GM21447 (cell line): ENCODE measurements around the gene SMPD2.

Experiments
- ATAC-seq: cut with Tn5 transposase; IDR thresholded peaks from one replicate; pipeline ENCODE4 v1.9.1; 2021; ENCODE audit not compliant: unreplicated experiment

The SMPD2 gene

DNA sequence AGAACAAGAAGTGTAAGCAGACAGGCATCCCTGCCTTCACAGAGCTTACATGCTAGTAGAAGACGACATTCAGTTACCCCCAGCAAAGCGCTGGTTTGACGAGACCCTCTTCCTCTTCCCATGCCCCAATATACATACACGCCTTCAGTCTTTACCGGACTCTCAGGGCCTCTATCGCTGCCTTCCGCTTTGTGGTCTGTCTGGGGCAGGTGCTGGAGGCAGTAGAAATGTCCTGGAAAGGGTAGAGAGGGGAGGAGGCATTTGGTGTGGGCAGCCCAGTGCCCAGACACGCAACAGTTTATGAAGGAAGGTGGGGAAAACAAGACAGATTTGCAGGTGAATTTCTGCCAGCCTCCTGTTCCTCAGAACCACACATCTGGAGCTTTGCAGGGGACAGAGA lies 6.0 kb downstream of the SMPD2 start:
- no peak for ATAC-seq

DNA sequence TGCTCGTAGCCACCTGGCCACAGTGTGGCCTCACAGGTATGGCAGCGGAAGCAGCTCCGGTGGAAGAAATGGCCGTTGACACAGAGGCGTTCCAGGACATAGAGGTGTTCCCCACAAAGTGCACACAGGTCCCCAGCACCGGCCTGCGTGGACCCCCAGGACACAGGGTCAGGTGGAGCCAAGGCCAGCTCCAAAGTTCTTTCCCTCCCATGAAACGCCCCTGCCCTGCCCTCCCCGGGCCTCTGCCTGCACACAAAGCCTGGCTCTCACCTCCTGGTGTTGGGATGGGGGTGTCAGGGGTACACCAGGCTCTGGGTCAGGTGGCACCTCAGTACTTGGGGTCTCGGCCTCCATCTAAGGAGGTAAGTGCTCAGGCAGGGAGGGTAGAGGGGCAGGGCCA lies 6.6 kb downstream of the SMPD2 start:
- ATAC-seq, result no peak

DNA sequence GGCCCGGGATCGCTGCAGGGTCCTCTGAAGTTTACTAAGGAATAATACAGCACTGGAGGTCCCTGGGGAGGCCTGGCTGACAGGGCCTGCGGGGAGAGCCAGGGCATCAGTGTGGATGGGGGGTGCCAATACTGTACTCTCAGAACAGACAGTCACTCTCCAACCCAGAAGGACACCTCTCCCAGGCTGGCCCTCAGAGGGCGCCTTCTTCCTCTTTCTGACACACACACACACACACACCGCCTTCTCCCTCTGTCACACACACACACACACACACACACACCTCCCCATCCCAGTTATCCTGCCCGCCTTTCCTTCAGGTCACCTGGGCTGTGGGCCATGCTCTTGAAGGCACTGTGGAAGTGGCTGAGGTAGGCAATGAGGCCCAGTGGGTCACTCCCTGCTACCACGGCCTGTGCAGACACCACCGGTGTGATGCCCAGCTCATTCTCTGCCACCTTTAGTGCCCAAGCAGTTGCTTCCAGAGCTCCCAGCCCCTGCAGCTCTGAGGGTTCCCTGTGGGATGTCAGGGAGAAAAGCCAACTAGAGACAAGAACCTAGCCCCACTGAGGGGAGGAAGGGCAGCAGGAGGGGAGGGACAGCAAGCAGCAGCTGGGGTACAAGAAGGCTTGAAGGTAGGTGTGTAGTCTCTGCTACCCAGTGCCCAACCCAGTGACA lies 7.5 kb downstream of the SMPD2 start:
- no peak for ATAC-seq

DNA sequence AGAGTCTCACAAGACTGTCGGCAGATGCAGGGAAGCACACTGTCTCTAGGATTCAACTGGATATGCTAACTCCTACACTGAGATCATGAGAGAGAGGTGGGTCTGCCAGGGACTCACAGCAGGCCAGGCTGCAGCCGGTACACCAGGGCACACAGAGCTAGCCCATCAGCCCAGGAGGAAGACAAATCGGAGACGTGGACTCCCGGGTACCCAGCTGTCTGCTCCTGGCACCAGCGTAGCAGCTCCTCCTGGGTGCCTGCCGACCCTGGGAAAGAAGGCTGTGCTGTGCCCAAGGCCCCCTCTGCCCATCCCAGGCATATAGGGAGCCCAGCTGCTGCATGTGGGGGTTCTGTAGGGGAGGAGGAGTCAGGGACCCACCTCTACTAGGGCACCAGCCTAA lies 8.1 kb downstream of the SMPD2 start:
- ATAC-seq, result no peak

DNA sequence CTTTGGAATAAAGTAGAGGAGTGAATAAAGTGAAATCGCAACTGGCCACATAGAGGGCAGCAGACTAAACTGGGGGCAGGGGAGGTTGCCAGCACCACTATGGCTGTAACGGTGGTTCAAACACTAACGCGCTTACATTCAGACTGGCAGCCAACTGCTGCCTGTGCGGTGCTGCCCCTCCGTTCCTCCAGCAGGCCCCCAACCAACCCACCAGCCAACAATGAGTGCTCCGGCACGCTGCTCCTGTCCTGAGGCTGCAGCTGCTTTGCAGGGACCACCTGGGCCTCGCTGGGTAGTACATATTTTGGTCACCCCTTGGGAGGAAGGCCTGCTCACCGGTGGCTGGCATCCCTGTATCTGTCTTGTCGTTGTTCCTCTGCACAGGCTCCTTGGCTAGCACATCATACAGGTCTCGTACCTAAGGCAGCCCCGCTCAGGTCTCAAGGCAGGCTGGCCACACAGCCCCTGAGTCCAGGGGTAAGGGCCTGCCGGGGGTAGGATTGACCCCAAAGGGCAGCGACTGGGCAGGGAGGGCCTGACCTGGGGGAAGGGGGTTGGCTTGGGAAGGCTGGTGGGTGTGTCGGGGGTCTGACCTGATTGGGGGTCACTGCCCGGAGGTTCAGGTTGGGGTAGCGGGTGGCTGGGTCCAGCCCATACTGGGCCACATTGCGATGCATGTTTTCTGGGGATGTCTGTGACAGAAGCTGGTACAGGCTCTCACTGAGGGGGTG lies 8.7 kb downstream of the SMPD2 start:
- ATAC-seq, result no peak

DNA sequence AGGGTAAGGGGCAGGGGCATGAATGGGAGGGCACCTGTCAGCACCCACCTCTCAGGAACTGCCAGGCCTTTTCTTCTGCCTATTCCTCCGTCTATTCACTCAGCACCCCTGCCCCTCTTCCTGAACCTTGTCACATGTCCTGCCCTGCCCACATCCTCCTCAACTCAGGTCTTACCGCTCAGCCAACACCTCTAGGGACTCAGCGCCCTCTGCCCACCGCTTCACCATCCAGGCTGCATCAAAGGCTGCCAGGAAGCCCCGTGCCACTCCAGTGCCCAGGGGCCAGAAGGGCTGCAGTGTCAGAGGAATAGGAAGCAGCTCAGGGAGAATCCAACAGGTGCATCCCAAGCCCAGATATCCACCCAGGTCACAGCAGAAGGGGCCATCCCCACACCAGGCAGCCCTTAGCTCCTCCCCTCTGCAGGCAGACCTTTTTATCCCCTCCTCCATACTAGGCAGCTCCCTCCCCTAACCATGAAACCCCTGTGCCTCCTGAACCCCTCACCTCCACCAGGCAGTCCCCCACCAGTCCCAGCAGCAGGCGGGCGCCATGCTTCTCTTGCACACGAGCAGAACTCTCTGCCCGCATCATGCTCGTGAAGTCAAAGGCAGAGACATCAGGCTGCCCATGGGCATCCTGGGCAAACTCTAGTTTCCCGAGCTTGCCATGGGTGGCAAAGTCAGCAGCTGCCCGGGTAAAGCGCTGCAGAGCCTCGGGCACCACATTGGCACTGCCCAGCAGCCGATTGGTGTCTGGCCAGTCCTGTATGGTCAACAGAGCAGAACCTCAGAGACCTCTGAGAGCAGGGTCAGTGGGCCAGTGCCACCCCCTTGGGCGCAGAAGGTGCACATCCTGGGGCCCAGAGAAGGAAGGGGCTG lies 9.5 kb downstream of the SMPD2 start:
- no peak for ATAC-seq

DNA sequence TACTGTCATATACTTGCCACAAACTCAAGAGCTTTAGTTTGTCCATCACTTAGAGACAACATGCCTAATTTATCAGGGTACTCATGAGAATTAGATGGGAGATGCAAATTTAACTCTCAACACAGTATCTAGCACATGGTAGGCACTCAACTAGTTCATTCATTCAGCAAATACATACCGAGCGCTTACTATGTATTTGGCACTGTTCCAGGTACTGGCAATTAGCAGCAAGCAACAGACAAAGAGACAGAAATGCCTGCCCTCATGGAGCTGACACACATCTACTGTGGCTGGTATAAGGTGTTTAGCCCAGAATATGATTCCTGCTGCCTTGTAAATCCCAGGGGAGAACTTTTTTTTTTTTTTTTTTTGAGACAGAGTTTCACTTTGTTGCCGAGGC lies 10.3 kb downstream of the SMPD2 start:
- ATAC-seq, result no peak

DNA sequence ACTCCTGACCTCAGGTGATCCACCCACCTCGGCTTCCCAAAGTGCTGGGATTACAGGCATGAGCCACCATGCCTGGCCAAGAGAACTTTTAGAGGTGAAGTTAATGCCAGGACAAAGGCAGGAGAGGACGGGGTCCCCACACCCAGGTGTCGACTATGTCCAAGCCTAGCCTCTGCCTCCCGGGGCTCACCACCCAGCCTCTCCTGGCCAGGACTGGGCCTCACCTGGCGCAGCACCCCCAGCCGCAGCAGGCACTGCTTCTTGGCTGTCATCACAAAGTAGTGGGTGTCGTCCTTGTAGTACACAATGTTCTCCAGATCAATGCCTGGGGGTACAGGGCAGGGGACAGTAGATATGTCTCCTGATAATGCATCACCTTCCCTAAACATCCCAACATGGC lies 10.9 kb downstream of the SMPD2 start:
- ATAC-seq, result no peak

DNA sequence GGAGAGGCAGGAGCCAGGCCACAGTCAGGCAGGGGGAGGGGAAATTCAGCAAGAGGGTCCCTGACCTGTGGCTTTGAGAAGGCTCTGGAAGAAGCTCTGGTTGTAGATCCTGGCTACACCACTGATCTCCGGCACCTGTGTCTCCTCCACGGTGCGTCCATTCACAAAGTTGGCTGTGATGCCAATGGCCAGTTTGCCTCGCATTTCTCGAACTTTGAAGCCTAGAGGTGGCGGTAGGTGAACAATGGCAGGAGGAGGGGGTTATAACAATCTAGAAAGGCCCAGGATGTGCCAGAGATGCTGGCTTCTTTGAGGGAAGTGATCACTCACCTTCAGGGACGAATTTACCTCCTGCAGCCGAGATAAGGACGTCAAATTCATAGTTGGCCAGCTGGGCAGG lies 11.7 kb downstream of the SMPD2 start:
- no peak for ATAC-seq

DNA sequence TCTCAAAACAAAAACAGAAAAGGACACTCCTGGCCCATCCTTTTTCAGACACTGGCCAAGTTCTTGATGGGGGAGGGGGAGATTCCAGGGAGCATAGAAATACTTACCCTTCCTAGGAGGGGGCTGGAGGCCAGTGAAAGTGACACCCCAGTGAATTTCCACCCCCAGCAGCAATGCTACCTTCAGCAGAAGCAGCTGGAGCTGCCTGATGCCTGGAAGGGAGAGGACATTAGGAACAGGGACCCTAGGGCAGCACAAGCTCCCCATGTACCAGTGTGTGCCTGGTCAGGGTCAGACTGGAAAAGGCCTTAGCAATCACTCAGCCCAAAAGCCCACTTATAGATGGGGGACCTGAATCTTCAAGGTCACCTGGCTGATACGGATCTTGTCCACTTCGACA lies 12.6 kb downstream of the SMPD2 start:
- no peak for ATAC-seq

DNA sequence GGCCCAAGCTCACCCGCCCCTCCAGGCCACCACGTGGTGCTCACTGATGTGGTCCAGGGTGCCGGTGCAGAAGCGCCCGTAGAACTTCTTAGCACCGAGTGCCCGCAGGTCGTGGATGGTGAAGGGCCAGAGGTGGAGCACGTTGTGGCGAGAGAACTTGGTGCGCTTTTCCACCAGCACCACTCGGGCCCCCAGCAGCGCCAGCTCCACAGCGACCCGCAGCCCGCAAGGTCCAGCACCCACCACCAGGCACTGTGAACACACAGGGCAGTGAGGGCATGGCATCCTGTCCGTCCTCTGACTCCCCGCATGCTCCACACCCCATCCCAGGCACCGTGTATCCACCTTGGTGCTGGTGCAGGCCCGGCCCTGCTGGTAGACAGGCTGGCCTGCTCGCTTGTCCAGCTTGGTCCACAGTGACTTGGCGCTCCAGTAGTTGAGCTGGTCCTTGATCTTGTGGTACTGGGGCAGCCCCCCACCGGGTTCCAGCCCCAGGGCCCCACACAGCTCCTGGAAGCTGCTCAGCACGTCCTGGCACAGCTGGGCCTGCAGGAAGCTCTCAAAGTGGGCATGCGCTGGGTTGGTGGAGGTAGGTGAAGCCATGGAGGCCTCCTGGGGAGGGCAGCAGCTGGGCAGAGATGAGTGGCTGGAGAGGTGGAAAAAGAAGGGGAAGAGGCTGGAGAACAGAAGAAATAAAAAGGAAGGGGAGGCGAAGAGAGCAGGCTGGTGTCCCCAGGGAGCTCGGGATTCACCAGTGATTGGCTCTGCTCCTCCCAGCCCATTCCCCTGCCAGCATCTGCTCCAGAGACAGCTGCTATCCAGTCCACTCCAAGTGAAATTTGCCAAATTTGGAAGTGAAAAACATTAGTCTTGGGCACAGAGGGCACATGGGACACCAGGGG lies 13.3 kb downstream of the SMPD2 start:
- no peak for ATAC-seq

DNA sequence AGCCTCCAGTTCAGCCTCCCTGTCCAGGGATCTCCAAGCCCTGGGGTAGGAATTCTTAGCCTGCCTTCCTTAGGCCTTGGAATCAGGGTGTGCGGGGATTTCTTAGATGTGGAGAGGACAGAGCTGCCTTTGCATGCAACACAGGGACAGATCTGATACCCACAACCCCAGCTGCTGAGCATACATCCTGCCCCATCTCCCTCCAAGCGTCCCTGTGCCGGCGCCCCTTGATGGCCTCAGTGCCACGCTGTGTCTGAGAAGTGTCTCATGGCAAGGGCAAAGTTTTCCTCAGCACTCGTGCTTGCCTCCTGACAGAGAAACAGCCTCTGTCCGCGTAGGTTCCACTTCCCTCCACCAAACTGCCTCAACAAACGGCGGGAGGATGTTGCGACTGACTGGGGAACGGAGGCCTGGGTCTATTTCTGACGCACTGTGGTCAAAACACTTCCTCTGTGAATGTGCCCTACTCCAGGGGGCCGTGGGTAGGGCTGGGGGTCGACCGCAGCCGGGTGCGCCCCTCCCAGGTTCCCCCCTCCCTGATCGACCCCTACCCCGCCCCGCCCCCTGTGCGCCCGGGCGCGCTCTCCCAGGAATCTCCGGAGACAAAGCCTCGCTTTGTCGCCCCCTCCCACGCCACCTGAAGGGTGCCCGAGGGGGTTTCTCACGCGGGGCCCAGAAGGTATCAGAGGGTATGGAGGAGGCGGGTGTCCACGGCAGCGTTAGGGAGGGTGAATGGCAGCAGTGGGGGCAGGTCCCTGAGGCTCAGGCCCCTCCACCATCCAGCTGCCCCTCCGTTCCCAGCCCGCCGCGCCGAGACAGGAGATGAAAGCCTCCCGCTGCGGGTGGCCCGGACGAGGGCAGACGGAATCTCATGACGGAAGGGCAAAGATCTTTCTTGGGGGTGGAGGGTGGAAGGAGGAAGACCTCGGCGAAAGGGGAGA lies 14.2 kb downstream of the SMPD2 start:
- peak; percentile 40 for ATAC-seq

DNA sequence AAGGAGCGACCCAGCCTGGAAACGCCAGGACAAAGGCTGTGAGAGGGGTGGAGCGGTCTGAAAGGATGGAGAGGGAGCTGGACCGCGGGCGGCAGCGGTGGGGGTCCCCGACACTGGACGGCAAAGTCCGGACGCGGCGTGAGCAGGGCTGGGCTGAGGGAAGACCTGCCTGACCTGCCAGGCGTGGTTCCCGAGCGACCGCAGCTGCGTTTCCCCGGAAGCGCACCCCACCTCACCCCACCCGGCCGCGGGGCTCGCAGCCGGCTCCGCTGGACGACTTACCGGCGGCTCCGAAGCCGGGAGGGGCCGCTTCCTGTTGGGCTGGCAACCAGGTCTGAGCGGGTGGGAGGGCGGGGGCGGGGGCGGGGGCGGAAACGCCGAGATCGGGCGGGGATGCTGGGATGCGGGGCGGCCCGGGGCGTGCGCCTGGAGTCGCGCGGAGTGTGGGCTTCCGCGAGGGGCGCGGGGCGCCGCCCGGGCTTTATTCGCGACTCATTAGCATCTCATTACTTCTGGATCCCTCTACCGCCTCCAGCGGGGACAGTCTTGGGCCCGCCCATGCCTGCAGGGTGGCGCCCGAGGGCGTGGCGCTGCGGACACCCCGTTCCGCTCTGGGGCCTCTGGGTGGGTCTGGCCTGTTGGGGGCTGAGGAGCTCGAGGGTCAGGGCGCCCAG lies 15.1 kb downstream of the SMPD2 start, which contains the start of gene MICAL1:
Gene MICAL1, minus strand, starts transcription at position 336 of the 674 bp plus-strand sequence. CDS start 1,576 bp downstream, outside the sequence.
- peak; percentile 43 for ATAC-seq

DNA sequence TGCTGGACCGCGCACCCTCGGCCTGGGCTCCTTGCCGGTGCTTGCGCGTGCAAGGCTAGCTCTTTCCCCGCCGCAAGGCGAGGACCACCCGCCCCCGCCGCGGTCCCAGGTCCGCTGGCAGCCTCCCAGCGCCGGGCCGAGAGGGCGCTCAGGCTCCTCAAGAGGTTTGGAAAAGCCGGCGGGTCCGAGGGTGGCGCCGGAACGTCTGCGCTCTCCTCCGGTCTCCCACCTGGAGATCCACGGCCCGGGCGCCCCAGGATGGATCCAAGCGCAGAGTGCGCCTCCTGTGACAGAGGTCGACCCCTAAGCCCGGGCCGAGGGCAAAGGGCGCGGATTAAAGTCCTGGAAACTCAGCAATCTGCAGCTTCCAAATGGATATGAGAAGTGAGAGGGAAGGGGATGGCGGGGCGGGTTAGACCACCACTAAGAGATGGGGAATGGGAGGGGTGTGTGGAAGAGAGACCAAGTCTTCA lies 15.6 kb downstream of the SMPD2 start:
- ATAC-seq, result peak; percentile 6

DNA sequence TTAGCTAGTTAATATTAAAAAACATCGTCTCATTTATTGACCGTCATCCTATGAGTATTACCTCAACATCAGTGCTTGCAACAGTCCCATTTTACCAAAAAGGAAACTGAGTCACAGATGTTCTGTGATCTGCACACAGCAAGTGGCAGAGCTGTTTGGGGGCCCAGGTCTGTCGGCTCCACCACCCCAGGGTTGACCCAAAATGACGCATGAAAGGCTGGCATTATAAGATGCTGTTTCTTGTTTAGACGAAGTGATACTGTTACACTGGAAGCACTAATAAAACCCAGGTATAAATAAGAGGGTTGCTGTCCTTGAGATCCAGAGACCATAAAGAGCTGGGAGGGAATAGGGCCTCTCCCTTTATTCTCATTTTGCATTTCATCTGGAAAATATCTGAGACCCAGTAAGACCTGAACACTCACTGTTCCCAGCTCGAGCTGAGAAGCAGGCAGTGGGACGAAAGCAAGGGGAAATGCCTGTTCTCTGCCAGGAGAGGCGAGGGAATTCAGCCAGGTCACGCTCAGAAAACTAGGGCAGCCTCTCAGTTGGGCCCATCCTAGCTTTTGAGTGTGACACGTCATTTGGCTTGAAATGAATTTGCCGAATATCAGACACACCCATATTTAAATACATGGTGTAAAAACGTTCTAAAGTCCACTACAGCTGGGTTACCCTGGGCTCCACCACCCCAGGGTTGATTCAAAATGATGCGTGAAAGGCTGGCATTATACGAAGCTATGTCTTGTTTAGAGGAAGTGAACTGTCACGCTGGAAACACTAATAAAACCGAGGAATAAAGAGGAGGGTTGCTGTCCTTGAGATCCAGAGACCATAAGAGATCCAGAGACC lies 16.4 kb downstream of the SMPD2 start:
- no peak for ATAC-seq

DNA sequence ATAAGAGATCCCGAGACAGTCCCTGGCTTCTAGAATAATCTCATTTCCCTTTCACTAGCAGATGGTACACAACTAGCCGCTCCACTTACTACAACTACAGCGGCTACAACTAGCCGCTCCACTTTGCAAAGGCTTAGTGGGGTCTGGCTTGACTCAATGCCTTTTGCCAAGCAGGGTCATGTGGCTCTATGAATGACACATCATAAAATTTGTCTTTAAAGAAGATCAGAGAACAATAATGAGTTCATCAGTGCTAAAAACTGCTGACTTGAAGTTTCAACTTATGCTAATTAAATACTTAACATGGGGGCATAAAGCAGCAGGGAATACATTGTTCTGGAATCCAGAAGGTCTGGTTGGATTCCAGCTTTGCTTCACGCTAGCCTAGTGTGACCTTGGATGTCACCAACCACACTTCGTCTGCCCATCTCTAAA lies 17.1 kb downstream of the SMPD2 start:
- no peak for ATAC-seq

DNA sequence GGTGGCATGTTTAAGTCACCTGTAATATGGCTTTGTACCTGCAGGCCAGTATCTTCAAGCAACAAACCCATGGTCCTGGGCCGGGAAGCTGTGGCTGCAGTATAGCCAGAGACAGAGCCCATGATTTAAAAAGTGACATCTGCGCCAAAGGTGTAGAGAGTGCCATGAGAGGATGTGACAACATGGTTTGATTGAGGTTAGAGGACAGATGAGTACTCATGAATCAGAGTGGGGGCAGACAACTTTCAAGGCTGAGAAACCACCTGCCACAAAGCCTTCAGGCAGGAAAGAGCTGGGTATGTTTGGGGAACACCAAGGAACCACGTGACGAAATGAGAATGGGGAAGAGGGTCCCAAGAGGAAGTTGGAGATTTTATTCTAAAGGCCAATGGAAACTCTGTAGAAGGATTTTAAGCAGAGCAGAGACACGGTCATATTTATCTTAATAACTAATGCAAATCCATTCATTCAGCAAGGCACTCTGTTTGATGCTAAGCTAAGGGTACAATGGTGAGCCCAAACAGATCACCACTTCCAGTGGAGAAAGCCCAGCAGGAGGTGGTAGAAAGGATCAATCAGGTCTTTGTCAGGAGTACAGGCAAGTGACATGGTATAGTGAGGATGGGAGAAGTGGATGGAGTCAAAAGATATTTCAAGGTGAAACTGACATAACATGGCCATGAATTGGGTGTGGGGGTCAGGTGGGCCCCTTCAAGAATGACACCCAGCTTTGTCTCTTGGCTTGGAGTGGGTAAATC lies 18.4 kb downstream of the SMPD2 start:
- peak; percentile 27 for ATAC-seq
